HL-60/S4 (cell line): ENCODE data around the gene C11orf87.

Experiments used
- in situ Hi-C: fragments of 300-500 bp; cut with MboI; formaldehyde crosslinking; loops from 2 replicates; pipeline ENCODE4 v1.14.3; 2022; ENCODE audit warnings: low sequenced_read_pairs

C11orf87 gene

DNA sequence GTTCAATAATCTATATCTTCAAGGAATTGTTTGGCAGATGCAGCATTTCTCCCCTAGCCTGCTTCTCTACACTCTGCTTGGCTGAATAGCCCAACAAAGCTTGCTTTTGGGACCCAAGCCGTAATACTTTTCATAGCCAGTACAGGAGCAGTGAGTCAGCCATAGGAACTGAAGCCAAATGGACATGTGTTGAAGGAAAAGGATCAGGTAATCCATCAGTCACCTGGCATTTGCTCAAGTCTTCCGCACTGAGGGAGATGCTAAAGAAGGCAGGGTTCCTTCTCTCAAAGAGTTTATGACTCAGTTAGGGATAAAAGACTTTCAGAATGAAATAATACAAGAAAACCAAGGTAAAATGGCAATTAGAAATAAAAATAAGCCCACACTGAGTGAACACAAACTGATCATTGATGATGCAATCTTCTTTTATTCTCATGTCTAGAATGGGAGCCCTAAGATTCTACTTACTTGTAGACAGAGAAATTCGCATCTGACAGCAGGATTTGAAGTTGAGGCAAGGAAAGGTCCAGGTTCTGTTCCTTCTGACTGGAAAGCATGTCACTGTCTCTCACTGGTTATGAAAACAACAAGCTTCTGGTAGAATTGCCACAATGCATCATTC is 13.2 kb downstream of the C11orf87 start:
- in situ Hi-C loops = no loop called here

DNA sequence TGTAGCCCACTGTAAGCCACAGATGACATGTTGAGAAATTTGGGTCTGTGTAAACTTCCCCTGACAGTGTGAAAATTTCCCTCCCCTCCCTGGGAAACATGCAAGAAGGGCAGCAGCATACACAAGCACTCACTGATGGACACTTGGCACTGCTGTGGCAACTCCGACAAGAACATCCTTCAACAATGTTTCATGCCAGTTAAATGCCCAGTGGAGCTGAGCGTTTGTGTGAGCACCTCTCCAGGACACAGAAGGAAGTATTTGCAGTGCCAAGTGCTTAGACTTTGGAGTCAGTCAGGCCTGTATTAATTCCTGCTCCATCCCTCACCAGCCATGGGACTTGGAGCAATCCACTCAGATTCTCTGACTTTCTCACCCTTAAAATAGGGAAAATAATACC is 17.7 kb downstream of the C11orf87 start:
- in situ Hi-C loops = no loop called here

DNA sequence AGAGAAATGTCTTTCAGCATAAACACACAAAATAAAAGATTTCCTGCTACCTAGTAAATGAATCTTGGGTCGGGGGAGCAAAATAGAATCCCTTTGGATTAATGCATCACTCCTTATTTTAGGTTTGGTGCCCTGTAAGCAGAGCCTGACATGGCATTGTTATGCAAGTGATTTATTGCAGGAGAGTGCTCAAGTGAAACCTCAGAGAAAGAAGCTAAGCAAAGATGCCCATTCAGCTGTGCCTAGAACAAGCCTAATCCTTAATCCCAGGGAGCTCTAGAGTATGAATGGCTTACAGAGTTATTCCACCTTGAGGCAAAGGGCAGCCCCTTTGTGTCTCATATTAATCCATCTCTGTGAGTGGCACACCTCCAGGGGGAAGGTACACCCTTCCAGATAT is 21.1 kb downstream of the C11orf87 start:
- in situ Hi-C loops = no loop called here

DNA sequence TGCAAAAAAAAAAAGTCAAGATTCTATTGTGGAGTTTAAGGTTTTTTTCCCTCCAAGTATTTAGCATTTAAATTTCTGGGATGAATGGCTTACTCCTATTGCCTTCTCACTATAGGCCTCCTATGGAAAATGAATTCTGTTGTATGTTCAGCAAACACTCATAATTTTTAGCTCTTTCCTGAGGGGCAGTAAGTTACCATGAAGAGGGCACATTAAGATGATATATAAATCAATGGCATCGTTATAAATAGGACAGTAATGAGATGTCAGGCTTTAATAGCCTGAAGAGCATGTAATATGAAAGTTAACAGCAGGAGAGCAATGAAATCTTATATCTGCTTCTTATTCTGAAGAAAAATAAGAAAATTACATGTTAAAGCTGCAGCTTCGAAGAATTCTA is 32.9 kb downstream of the C11orf87 start:
- in situ Hi-C loops = no loop called here
